Uterus (tissue), 2 donors: Measurements from ENCODE around the gene FUT6.

ENCODE experiments used
- CTCF ChIP-seq, 4 experiments: fragments of 200-600 bp in 2 of 4; fragments of 450-650 bp in 2 of 4; sonication (generic) in 2 of 4; IDR thresholded peaks; one replicate each; pipeline ENCODE4 v1.5.1; 2016 to 2019; ENCODE audit warnings: antibody characterized with exemption in 4 of 4, mild to moderate bottlenecking in 2 of 4, moderate library complexity in 1 of 4
- POLR2A ChIP-seq, 2 donors: fragments of 450-650 bp; IDR thresholded peaks; one replicate each; pipeline ENCODE4 v1.6.1; 2016; ENCODE audit warnings: antibody characterized with exemption in 2 of 2, mild to moderate bottlenecking in 1 of 2, moderate library complexity in 1 of 2

- TF ChIP-seq CTCF (IDR thresholded peaks at IDR 0.05) (peak; percentile 71 to 88 (median 82)), POLR2A (IDR thresholded peaks at IDR 0.05) (no peak)
These were observed 35.6 kb downstream of the FUT6 start for GRCh38 chr19:5803752-5804515.
